ENCODE measurements around the gene AP5Z1.

Gene AP5Z1

GRCh38 chr7:4765776-4766490, 9.5 kb upstream of the AP5Z1 start:
- DNase-seq (ENCODE audit: low read depth in 1 of 2, low spot score in 1 of 2) = no peak

GRCh38 chr7:4766666-4767519, 8.5 kb upstream of the AP5Z1 start:
- no peak for DNase-seq (ENCODE audit: low read depth in 1 of 2, low spot score in 1 of 2)

- DNase-seq (ENCODE audit: low read depth in 1 of 2, low spot score in 1 of 2) = no peak
These were observed 6.5 kb upstream of the AP5Z1 start for GRCh38 chr7:4768597-4769569.

GRCh38 chr7:4769761-4770160, 5.7 kb upstream of the AP5Z1 start:
- no peak for DNase-seq (ENCODE audit: low read depth in 1 of 2, low spot score in 1 of 2)

GRCh38 chr7:4770886-4771285, 4.5 kb upstream of the AP5Z1 start:
- DNase-seq (ENCODE audit: low read depth in 1 of 2, low spot score in 1 of 2) = no peak

- no peak for DNase-seq (ENCODE audit: low read depth in 1 of 2, low spot score in 1 of 2)
These were observed 3.7 kb upstream of the AP5Z1 start for GRCh38 chr7:4771737-4772136.

GRCh38 chr7:4772306-4772705, 3.1 kb upstream of the AP5Z1 start:
- no peak for DNase-seq (ENCODE audit: low read depth in 1 of 2, low spot score in 1 of 2)

- no peak for DNase-seq (ENCODE audit: low read depth in 1 of 2, low spot score in 1 of 2)
These were observed 1.4 kb upstream of the AP5Z1 start for GRCh38 chr7:4774007-4774406.

GRCh38 chr7:4774658-4775249, 669 bp upstream of the AP5Z1 start:
- DNase-seq (ENCODE audit: low read depth in 1 of 2, low spot score in 1 of 2) = no peak

GRCh38 chr7:4775848-4776623, 613 bp downstream of the AP5Z1 start:
- peak in 1 of 2 donors; percentile 32 for DNase-seq (ENCODE audit: low read depth in 1 of 2, low spot score in 1 of 2)

- DNase-seq (ENCODE audit: low read depth in 1 of 2, low spot score in 1 of 2) = no peak
These were observed 3.7 kb downstream of the AP5Z1 start for GRCh38 chr7:4779118-4779517.

- DNase-seq (ENCODE audit: low read depth in 1 of 2, low spot score in 1 of 2) = no peak
These were observed 6.1 kb downstream of the AP5Z1 start for GRCh38 chr7:4781366-4782069.

GRCh38 chr7:4782333-4783291, 7.2 kb downstream of the AP5Z1 start:
- DNase-seq (ENCODE audit: low read depth in 1 of 2, low spot score in 1 of 2) = no peak

- no peak for DNase-seq (ENCODE audit: low read depth in 1 of 2, low spot score in 1 of 2)
These were observed 7.8 kb downstream of the AP5Z1 start for GRCh38 chr7:4783292-4783652.

GRCh38 chr7:4783762-4784351, 8.4 kb downstream of the AP5Z1 start:
- DNase-seq (ENCODE audit: low read depth in 1 of 2, low spot score in 1 of 2) = no peak

- DNase-seq (ENCODE audit: low read depth in 1 of 2, low spot score in 1 of 2) = no peak
These were observed 9.4 kb downstream of the AP5Z1 start for GRCh38 chr7:4784799-4785198.

- no peak for DNase-seq (ENCODE audit: low read depth in 1 of 2, low spot score in 1 of 2)
These were observed 9.9 kb downstream of the AP5Z1 start for GRCh38 chr7:4785371-4785770.

- DNase-seq (ENCODE audit: low read depth in 1 of 2, low spot score in 1 of 2) = no peak
These were observed 10.6 kb downstream of the AP5Z1 start for GRCh38 chr7:4786015-4786414.
